ENCODE measurements around the gene PLA2G2D.

PLA2G2D gene

DNA sequence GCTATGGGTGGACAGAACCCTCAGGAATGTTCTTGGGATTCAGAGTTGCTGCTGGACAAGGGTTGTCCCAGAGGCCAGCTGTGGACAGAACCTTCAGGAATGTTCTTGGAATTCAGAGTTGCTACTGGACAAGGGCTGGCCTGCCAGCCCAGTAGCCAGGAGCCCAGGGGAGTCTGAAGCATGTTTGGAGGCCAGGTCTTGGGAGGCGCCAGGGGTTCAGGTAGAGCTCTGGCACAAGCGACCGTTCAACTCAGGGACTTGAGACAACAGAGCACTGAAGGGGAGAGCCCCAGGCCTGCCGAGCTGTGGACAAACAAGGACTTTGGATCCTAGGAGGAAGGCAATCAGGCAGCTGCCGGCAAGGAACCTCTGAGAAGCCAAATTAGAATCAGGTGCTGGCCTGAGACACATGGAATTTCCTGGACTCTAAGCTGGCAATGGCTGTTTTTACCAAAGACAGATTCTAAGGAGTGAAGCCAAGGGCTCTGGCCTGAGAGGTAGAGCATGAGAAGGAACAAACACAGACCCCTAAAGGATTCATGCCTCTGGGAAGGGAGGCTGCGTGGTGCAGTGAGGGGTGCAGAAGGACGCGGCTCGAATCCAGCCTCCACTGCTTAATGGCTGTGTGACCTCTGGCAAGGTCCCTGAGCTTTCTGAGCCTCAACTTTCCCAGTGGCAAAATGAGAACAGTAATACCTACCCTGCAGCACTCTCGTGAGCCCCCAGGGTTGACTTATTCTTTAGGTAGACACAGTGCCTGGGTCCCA, 36.0 kb downstream of the PLA2G2D start:
- DNase-seq = no peak

DNA sequence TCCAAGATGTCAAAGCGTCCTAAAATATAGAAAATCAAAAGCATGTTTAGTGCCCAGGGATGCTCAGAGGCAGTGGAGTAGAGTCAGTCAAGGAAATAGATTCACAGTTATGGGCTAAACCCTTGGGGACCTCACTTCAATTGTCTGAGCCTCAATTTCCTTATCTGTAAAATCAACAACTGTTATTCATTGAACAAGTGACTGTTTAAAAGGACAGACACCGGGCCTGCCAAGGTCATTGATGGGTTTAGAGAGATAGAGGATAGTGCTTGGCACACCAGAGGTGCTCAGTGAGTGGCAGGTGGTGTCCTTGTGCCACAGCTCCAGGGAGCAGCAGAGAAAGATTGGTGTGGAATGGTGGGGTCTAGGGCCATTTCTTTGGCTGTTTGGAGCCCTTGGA, 36.6 kb downstream of the PLA2G2D start:
- no peak for DNase-seq

DNA sequence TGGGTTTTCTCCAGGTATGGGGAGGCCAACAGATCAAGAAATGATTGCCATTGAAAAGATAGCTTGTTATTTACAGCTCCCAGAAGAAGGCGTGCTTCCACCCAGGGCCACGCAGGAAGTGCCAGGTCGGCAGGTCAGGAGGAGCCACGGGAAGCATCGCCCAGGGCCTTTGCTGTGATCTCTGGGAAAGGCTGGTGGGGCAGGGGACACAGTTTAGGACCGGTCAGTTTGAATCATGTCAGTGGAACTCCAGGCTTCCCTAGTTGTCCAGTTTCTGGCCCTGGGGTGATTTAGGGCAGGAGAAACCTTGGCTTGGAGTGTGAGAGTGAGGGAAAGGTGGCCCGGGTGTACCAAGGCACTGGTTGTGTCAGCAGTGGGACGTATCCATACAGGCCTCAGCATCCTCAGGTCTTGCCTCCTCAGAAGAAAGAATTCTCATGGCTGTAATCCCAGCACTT, 38.0 kb downstream of the PLA2G2D start:
- DNase-seq = no peak

DNA sequence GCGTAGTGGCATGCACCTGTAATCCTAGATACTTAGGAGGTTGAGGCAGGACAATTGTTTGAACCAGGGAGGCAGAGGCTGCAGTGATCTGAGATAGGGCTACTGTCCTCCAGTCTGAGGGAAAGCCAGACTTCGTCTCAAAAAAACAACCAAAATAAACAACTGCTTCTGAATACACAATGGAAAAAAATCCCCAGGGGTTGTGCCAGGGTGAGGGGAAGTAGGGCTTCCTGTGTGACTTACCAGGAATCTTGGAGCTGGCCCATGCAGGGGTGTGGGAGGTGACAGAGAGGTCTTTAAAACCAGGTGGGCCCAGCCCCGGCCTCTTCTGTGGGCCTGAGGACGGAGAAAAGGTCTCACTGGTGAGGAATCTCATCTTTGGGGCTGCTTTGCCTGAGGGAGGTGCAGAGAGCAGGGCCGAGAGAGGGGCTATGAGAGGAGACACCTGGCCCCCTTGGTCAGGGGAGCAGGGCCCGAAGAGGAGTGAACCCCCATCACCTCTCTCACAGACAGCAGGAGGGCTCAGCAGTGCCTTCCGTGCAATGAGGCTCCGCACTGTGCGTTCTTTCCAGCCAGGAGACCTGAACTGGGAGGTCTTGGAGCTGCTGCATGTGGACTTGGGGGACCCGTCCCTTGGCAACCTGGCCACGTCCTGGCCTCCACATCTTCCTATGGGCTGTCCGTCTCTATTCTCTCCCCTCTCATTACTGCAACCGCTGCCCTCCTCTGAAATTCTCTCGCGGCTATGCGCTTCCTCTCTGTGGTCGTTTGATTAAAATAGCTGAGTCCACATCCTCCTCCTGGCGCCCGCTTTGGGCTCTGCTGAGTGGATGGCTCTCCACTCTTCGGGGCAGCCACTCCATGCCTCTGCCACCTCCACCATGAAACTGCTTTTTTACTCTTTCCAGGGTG, 38.6 kb downstream of the PLA2G2D start:
- peak; percentile 28 to 46 (median 32) for DNase-seq

DNA sequence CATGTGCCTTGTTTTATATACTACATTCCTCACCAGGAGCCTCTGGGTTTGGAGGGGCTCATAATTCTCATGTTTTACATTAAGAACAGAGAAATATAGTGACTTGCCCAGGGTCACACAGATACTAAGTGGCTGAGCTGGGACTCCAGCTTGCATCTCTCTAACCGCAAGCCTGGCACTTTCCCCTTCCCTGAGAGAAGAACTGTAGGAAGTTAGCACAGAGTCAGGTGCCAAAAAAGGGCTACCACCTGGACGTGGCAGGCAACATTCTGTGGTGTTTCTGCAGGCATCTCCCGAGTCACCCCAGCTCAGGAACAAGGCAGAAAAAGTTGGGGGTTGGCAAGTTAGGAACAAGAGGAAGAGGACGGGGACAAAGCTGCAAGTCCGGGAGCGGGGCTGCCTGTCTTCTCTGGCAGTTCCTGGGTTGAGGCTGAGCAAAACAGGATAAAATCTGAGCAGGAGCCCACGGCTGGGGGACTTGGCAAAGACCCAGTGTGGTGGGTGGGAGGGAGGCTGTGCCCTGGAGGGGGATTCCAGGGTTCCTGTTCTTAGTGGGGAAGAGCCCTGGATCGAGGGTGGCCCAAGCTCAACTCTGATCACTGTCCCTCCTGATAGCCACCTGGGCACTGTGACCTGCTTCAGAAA, 39.6 kb downstream of the PLA2G2D start:
- peak in 2 of 3 donors; percentile 9 to 34 for DNase-seq

DNA sequence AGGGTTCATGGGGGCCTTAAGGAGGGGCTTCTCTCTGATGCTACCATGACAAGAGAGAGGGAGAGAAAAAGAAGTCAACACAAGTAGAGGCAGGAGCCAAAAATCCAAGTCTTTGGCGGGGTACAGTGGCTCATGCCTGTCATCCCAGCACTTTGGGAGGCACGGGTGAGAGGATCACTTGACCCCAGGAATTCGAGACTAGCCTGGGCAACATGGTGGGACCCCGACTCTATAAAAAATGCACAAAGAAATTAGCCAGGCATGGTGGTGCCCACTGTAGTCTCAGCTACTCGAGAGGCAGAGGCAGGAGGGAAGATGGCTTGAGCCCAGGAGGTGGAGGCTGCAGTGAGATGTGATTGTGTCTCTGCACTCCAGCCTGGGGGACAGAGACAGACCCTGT, 40.6 kb downstream of the PLA2G2D start:
- no peak for DNase-seq

DNA sequence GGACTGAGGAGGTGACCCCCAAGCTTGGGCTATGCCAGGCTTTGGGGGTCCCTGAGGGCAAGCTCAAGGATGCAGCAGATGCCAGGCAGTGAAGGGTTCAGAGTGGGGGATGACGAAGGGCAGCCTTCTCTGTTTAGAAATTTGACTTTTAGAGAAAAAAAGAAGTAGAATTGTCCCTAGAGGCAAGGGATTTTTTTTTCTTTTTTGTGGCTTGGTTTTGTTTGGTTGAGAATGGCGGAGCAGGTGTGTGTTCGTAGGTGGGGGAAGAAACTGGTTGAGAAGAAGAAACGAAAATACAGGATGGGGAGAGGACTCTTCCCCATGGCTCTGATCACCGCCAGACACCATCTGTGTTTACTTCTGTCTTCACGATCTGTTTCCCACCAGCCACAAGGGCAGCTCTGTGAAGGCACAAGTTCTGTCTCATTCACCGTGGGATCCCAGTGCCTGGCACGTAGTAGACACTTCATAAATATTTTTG, 41.1 kb downstream of the PLA2G2D start:
- no peak for DNase-seq

DNA sequence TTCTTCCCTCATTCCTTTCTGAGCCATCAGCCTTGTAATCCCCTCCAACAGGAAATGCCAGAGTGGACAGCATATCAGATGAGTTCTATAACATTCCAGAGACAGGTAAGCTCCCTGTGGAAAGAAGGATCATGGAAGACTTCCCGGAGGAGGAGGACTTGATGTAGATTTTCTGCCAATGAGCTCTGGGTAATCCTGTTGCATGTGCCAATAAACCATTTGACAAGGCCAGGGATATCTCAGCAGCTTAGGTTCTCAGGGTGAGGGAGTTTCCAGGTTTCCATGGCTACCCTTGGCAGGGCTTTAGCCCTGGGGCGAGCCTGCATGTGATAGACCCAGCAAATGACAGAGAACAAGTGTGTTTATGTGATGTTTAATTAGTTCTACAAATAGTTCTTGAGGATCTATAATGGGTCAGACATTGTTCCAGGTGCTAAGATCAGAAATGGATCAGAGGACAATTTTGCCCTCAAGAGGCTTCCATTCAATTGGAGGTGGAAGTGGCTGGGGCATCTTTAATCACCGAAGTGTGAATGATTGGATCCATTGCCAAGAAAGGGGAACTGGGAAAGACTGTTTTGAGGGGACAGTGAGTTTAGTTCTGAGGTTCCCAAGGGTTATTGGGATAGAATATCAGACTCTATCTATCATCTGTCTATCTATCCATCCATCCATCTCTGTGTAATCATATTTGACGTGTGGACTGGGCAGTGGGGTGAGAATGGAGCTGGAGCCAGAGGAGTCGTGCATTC, 42.5 kb downstream of the PLA2G2D start:
- no peak for DNase-seq

DNA sequence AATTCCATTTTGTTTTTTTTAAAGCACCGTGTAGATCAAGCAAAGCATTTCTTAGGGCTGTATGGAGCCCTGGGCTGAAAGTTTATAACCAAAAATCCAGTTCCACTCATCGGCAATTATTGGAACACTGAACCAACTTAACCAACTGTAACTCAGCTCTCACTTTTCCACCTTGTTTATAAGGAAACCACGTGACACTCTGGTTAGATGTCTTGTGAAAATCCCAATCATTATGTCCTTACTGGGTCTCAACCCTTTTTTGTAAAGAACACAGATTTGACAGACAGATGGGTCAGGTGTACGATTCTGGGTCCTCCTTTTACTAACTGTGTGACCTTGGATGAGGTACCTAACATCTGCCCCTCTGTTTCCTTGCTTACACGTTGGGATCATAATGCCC, 43.1 kb downstream of the PLA2G2D start:
- no peak for DNase-seq

DNA sequence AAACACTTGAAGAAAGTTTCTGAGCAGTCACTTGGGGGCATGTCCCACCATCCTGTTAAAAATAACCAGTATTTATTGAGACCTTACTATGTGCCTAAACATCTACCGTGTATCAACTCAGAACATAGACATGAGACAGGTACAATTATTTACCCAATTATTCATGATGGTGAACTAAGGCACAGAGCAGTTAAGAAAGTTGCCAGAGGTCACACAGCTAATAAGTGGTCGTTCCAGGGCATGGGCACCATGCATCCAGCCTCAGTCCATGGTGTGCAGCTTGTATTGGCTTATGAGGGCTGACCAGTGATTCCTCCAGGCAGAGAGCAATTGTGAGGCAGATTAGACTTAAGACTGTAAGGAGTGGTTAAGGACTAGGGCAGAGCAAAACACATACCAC, 44.0 kb downstream of the PLA2G2D start:
- DNase-seq = no peak

DNA sequence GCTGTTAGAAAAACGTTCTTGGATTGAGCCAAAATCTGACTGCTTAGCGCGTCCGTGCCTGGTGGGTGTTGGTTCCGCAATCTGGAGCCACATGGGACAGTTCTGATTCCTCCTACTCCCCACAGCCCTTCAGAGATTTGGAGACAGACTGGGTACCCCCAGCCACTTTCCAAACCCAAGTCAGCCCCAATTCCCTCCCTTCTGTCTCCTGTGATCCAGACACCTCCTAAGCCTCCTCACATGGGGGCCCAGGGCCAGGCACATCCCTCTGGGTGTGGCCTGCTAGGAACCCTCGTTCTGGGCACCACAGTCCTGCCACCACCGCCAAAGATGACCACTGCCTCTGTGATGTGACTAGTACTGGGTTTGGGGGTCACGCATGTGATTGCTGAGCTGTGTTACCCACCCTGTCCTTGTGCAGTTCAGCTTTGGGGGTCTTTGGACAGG, 44.6 kb downstream of the PLA2G2D start:
- DNase-seq = no peak

DNA sequence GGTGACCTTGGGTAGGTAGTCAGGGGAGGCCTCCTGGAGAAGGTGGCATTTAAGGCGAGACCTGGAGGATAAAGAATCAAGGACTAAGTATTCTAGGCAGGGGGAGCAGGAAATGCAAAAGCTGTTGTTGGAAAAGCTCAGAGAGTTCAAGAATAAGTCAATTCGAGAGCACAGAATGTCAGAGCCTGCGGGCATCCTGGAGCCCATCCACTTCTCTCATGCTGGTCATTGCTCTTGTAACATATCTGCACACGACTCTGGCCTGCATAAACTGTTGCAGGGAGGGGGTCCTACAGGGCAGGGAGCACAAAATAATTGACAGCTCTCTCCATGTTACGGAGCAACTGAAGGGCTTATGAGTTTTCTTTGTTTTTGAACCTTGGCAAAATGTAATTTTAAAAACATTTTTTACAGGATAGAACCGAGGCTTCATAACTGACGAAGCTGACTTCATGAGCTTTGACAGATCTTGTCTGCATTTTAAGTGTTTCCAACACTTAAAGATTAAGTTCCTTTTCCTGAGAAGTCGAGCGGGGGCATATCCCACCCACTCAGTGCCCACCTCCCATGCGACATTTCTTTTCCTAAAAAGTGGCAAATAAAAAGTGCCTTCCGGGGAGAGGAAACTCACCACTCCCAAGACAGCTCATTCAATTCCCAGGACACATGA, 45.1 kb downstream of the PLA2G2D start:
- no peak for DNase-seq

DNA sequence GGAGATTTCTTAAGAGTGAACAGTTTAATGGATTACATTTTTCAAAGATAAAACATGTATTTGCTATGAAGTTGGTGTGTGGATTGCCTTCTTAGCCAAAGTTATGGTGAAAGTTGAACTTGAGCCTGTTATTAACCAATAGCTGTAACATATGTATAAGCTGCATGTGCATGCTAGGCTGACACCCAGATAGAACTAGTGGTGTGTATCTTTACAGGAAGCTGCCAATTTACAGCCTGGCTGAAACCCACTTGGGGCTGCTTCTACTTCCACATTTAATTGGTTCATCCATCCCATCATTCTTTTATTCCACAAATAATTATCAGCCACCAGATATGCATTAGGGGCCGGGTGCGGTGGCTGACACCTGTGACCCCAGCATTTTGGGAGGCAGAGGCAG, 46.1 kb downstream of the PLA2G2D start:
- no peak for DNase-seq

DNA sequence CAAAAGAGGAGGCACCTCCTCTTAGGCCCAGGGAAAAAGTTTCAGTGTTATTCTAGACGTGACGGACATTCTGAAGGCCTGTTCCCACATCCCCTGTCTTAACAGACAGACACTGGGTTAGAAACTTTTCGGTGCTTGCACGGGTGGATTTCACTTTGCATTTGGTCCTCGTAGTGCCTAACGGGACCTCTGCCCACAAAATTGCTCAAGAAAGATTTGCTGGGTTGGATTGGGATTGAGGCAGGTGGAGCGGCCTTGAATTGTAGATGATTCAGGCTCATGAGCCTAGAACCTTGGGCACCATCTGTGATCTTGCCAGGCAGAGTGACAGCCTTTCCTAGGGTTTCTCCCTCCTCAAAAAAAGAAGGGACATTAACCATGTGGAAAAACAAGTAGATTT, 46.6 kb downstream of the PLA2G2D start:
- no peak for DNase-seq

DNA sequence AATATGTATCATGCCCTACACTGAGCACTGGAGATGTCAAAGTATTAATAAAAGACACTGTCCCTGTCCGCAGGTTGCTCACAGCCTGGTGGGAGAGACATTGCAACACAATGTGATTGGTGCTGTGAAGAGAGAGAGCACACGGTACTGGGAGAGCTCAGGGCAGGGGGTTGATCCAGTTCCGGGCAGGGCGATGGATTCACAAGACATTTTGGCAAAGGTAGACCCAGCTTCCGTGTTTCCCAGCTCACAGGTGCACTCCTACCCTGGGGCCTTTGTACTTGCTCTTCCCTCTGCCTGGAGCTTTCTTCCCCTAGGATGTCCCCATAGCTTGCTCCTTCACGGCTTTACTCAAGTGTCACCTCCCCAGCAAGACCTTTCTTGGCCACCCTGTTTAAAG, 47.9 kb downstream of the PLA2G2D start:
- DNase-seq = no peak

DNA sequence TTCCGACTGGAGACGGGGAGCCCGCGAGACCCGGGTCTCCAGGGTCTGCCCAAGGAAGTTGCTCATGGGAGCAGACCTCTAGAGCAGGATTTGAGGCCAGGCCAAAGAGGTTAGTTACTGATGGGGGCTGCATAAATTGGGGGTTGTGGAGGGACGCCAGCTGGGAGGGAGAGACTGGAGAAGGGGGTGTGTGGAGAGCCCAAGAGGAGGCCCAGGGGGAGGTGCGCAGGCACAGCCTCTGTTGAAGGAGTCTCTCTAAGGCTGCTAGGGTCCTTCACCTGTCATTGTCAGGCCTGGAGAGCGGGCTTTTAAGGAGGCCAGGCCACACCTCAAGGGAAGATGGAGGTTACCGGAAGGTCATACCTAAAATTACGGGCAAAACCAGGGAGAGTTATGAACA, 49.0 kb downstream of the PLA2G2D start:
- DNase-seq = no peak

DNA sequence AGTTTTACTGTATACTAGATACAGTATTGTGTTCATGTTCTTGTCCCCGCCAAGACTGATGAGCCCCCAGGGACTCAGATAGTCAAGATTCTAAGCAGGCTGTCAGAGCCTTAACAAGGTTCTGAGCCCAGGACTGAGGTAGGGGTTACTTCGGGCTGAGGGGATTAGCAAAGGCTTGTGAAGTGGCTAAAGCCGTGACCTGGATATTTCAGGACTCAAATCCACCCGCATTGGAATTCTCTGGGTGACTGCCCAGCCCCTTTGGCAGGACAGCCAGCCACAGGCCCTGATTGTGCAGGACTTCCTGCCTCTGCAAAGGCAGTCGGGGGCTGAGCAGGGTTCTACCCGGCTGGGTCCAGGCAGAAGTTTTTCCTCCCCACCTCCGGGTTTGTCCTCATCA, 49.5 kb downstream of the PLA2G2D start, which contains the start of gene PLA2G5:
Gene PLA2G5 (plus strand): TSS at position 321 of the 400 bp plus-strand sequence. CDS start 14,637 bp downstream, outside the sequence.
- DNase-seq = no peak

DNA sequence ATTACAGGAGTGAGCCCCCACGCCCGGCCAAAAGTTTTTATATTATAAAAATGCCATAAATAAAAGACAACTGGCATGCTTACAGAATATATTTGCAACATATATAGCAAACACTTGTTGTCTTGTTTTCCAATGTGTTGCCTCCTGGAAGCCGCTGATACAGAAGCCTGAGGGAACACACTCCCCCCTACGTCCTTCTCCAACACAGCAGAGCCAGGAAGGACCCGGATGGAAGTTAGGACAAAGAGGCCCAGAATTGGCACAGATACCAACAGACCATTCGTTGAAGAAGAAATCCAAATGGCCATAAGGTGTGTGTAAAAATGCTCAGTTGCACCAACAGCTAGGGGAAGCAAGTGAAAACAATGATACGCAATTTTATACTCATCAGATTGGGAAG, 50.6 kb downstream of the PLA2G2D start:
- DNase-seq = no peak

DNA sequence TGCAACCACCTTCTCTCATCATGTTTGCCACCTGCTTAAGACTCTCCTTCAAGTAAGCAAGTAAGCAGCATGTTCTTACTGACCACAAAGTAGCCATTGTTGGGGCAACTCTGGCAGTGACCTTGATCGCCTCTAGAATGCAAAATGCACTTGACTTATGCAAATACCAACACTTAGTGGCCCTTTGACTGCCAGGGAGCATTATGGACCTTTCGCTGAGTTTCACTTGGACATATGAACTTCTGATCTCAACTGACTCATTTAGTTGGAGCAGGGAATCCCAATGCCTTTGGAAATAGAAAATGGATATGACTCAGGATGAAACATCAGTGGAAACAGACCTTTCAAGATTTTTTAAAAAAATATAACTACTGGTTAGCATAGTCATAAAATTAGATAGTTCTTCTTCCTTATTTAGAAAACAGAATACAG, 55.5 kb downstream of the PLA2G2D start:
- DNase-seq = peak; percentile 36 to 79 (median 60)
